ENCODE results near the gene TLCD3A.

- TF ChIP-seq CTCF (IDR thresholded peaks at IDR 0.05 in 2 of 3, conservative IDR thresholded peaks at IDR 0.05 in 1 of 3; ENCODE audit: control insufficient read depth in 2 of 3, extremely low read depth in 1 of 3, insufficient read depth in 1 of 3, low read depth in 3 of 3, low read length in 3 of 3), result no peak
- no peak for TF ChIP-seq USF1 (IDR thresholded peaks at IDR 0.05; ENCODE audit: borderline replicate concordance, extremely low read length, insufficient read depth, low read depth, low read length)
- TF ChIP-seq E2F8 (IDR thresholded peaks at IDR 0.05; ENCODE audit: low read depth, partially characterized antibody), result no peak
- no peak for TF ChIP-seq ZSCAN29 (IDR thresholded peaks at IDR 0.05)
- no peak for TF ChIP-seq YBX1 (IDR thresholded peaks at IDR 0.05)
- no peak for TF ChIP-seq MAX (IDR thresholded peaks at IDR 0.05; ENCODE audit: low read depth, low read length)
- TF ChIP-seq MEF2A (IDR thresholded peaks at IDR 0.05; ENCODE audit: insufficient read depth, low read depth, low read length), result no peak
- TF ChIP-seq SPI1 (IDR thresholded peaks at IDR 0.05; ENCODE audit: borderline replicate concordance, insufficient read depth, low read depth, low read length), result no peak
- no peak for TF ChIP-seq PML (IDR thresholded peaks at IDR 0.05; ENCODE audit: low read length)
- no peak for TF ChIP-seq POLR2AphosphoS5 (IDR thresholded peaks at IDR 0.05; ENCODE audit: low read length)
Measured at GRCh38 chr17:789160-789840, 56.9 kb downstream of the TLCD3A start.
